Spleen (tissue), 11 donors: ENCODE measurements around the gene PLA2G6. TPM values are rescaled to one million over a fixed set of nuclear protein-coding genes. Genes with fewer than 3 reads are reported as not detected.

ENCODE experiments used
- DNase-seq: peaks from one replicate; pipeline ENCODE4 v3.0.0-alpha.2; 2020
- H3K27ac ChIP-seq, 8 donors: fragments of 200-600 bp; sonication (generic) in 7 of 8; 1 replicate in 4 of 8; 2 replicates in 4 of 8; pipeline versions ENCODE4 v1.5.0 to v1.8.0; 2016 to 2021; ENCODE audit warnings: inconsistent platforms in 4 of 8, mild to moderate bottlenecking in 4 of 8, moderate library complexity in 1 of 8
- H3K27me3 ChIP-seq, 7 donors: fragments of 200-600 bp; sonication (generic) in 6 of 7; replicated peaks in 1 of 7; 1 replicate in 4 of 7; 2 replicates in 3 of 7; pipeline versions ENCODE4 v1.5.0 to v1.8.0; 2016 to 2021; ENCODE audit warnings: inconsistent platforms in 3 of 7, mild to moderate bottlenecking in 1 of 7
- H3K36me3 ChIP-seq, 6 donors: fragments of 200-600 bp; sonication (generic) in 5 of 6; 1 replicate in 4 of 6; 2 replicates in 2 of 6; pipeline versions ENCODE4 v1.5.0 to v1.8.0; 2016 to 2021; ENCODE audit warnings: inconsistent platforms in 2 of 6
- H3K4me1 ChIP-seq, 6 donors: fragments of 200-600 bp; sonication (generic) in 5 of 6; 1 replicate in 3 of 6; 2 replicates in 3 of 6; pipeline versions ENCODE4 v1.5.0 to v1.8.0; 2016 to 2021; ENCODE audit warnings: inconsistent platforms in 3 of 6
- H3K4me3 ChIP-seq, 8 donors: fragments of 200-600 bp; sonication (generic) in 7 of 8; 1 replicate in 4 of 8; 2 replicates in 4 of 8; pipeline versions ENCODE4 v1.5.0 to v1.8.0; 2016 to 2021; ENCODE audit warnings: inconsistent platforms in 4 of 8, mild to moderate bottlenecking in 4 of 8, moderate library complexity in 2 of 8
- H3K9me3 ChIP-seq, 8 donors: fragments of 200-600 bp; sonication (generic) in 7 of 8; 1 replicate in 4 of 8; 2 replicates in 4 of 8; pipeline versions ENCODE4 v1.5.0 to v1.8.0; 2016 to 2021; ENCODE audit warnings: inconsistent platforms in 4 of 8
- CTCF ChIP-seq, 11 experiments: fragments of 200-600 bp in 7 of 11; fragments of 450-650 bp in 4 of 11; sonication (generic) in 4 of 11; IDR thresholded peaks in 8 of 11; conservative IDR thresholded peaks in 3 of 11; 1 replicate in 7 of 11; 2 replicates in 4 of 11; pipeline versions ENCODE4 v1.4.0 to v1.8.0; 2016 to 2021; ENCODE audit warnings: antibody characterized with exemption in 11 of 11, inconsistent platforms in 4 of 11, mild to moderate bottlenecking in 1 of 11
- POLR2A ChIP-seq, 3 donors: fragments of 450-650 bp; IDR thresholded peaks; one replicate each; pipeline ENCODE4 v1.5.1; 2017; ENCODE audit warnings: antibody characterized with exemption in 3 of 3, mild to moderate bottlenecking in 1 of 3
- POLR2AphosphoS5 ChIP-seq, 3 donors: sonication (generic); formaldehyde crosslinking; IDR thresholded peaks; one replicate each; pipeline ENCODE4 v1.5.1; 2017; ENCODE audit warnings: antibody characterized with exemption in 3 of 3
- WGBS, 5 donors: extraction: QIAGEN DNeasy Blood & Tissue Kit in 3 of 5; methylation state at CpG; one replicate each; pipeline versions ENCODE4 v1.1.5 to v1.1.7; 2013 to 2018; 5-methylcytosine and 5-hydroxymethylcytosine counted together
- intact Hi-C: fragments of 100-400 bp; cut with DNase I; formaldehyde crosslinking; loops from one replicate; pipeline ENCODE4 v1.15.0; 2023; ENCODE audit warnings: low total_unique reads
- polyA plus RNA-seq, 3 donors: library from polyadenylated mRNA; stranded (reverse); fragments of 200-250 nt; gene quantifications; one replicate each; pipeline ENCODE4 v1.2.1, GENCODE V29; 2013
- total RNA-seq, 7 donors: library from RNA; depleted of rRNA in 3 of 7; stranded (reverse); fragments of >200 nt in 3 of 7; fragmentation: NEBNext Ultra II Directional in 4 of 7; extraction: Animal tissue kit (Norgen Biotek cat#: 25700) in 4 of 7; gene quantifications; one replicate each; pipeline versions ENCODE4 v1.1.0 to v1.2.1, GENCODE V29; 2016 to 2021
- donor health status: healthy with polysubstance abuse.
- donor health status: DM: no; HTN: no; CAD: no; lungs with moderate emphysema.
- donor health status: DM: no; HTN: no; CAD: no.
- donor health status: Bipolar disorder and iron deficiency.
- donor health status: healthy.
- donor health status: DM: no; HTN: no; CAD: no.
- donor health status: DM: yes; HTN: yes; CAD: no.

PLA2G6 gene
- total and polyA plus RNA-seq, 10 donors, result 18.1 to 60.9 (median 55.8) TPM

- H3K4me3 ChIP-seq, result peak overlapping the region in 1 of 8 donors; percentile 66
- TF ChIP-seq POLR2A (IDR thresholded peaks at IDR 0.05) (no peak), POLR2AphosphoS5 (IDR thresholded peaks at IDR 0.05) (peak in 1 of 3 donors; percentile 23), CTCF (IDR thresholded peaks at IDR 0.05 in 8 of 11, conservative IDR thresholded peaks at IDR 0.05 in 3 of 11) (no peak)
- H3K27me3 ChIP-seq, result peaks cover 0 to 8% (median 0%) of the 10 kb centered on the region in 7 donors
- H3K9me3 ChIP-seq, result no peaks in the 10 kb centered on the region
- DNase-seq, result no peak
- H3K27ac ChIP-seq, result peak overlapping the region in 3 of 8 donors; percentile 61 to 73 (median 71)
- WGBS, 5 donors, result 91 to 94% (median 91%) methylated on average over 11 of the region's 11 CpGs
- H3K36me3 ChIP-seq, result peaks cover 0 to 4% (median 0%) of the 10 kb centered on the region in 6 donors
- intact Hi-C loops, result no loop called here
- peaks cover 7 to 62% (median 44%) of the 10 kb centered on the region in 6 donors for H3K4me1 ChIP-seq
Observed at GRCh38 chr22:38215156-38216038, 33.8 kb upstream of the PLA2G6 start.

DNA sequence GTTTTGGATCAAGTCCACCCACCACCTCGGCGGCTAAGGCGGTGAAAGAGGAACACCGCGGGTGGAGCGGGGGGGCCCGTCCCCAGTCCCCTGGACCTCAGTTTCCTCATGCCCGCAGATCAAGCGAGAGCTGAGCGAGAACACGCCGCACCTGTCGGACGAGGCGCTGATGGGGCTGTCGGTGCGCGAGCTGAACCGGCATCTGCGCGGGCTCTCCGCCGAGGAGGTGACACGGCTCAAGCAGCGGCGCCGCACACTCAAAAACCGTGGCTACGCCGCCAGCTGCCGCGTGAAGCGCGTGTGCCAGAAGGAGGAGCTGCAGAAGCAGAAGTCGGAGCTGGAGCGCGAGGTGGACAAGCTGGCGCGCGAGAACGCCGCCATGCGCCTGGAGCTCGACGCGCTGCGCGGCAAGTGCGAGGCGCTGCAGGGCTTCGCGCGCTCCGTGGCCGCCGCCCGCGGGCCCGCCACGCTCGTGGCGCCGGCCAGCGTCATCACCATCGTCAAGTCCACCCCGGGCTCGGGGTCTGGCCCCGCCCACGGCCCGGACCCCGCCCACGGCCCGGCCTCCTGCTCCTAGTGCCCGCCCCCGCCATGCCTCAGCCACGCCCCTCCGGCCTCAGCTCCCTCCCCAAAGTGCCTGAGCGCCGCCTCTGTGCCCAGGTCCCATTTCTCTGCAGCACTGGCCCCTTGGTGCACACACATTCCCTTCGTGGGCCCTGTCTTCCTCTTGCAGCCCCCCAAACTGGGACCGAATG is 32.8 kb upstream of the PLA2G6 start:
- H3K36me3 ChIP-seq, result no peaks in the 10 kb centered on the region
- DNase-seq, result peak; percentile 89
- TF ChIP-seq POLR2A (IDR thresholded peaks at IDR 0.05) (no peak), CTCF (IDR thresholded peaks at IDR 0.05 in 8 of 11, conservative IDR thresholded peaks at IDR 0.05 in 3 of 11) (peak in 5 of 11 experiments; percentile 21 to 51 (median 27)), POLR2AphosphoS5 (IDR thresholded peaks at IDR 0.05) (peak; percentile 30 to 80 (median 63))
- peak overlapping the region in 7 of 8 donors; percentile 23 to 66 (median 36) for H3K4me3 ChIP-seq
- peak overlapping the region in 7 of 8 donors; percentile 22 to 73 (median 51) for H3K27ac ChIP-seq
- H3K4me1 ChIP-seq, result peaks cover 7 to 53% (median 38%) of the 10 kb centered on the region in 6 donors
- peaks cover 0 to 8% (median 0%) of the 10 kb centered on the region in 7 donors for H3K27me3 ChIP-seq
- WGBS, 5 donors, result 23 to 51% (median 32%) methylated on average over 20 to 81 of the region's 81 CpGs
- intact Hi-C loops, result no loop called here
- H3K9me3 ChIP-seq, result no peaks in the 10 kb centered on the region

DNA sequence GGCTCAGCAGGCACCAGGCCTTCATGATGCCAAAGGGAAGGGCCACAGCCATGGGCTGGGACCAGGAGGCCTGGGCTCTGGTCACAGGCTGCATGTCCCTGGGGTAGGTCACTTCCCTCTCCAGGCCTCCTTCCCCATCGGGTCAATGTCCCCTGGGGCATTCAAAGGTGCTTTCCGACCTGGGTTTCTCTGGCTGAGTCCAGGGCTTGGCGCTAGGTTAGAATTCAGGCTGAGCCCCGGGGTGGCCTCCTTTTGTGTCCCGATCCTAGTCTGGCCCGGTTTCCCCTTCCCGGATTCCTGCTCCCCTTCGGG is 32.3 kb upstream of the PLA2G6 start:
- Histone ChIP-seq H3K27me3 (peaks cover 0 to 8% (median 0%) of the 10 kb centered on the region in 7 donors), H3K4me3 (peak overlapping the region in 5 of 8 donors; percentile 35 to 66 (median 38)), H3K36me3 (no peaks in the 10 kb centered on the region), H3K9me3 (no peaks in the 10 kb centered on the region), H3K27ac (peak overlapping the region in 6 of 8 donors; percentile 22 to 73 (median 56)), H3K4me1 (peaks cover 7 to 47% (median 32%) of the 10 kb centered on the region in 6 donors)
- no peak for DNase-seq
- intact Hi-C loops, result no loop called here
- TF ChIP-seq POLR2A (IDR thresholded peaks at IDR 0.05) (no peak), POLR2AphosphoS5 (IDR thresholded peaks at IDR 0.05) (no peak), CTCF (IDR thresholded peaks at IDR 0.05 in 8 of 11, conservative IDR thresholded peaks at IDR 0.05 in 3 of 11) (no peak)
- WGBS, 5 donors, result 17 to 53% (median 45%) methylated on average over 4 to 8 of the region's 8 CpGs
